HuH-7.5 (cell line): ENCODE measurements around the gene MGLL.

Source experiments
- DNase-seq: peaks from one replicate; pipeline ENCODE4 v3.0.0; 2011; ENCODE audit warnings: low spot score

Gene MGLL

GRCh38 chr3:127788451-127788909 lies 33.8 kb downstream of the MGLL start:
- DNase-seq: no peak

- DNase-seq: no peak
Measured at GRCh38 chr3:127787571-127788365, 34.5 kb downstream of the MGLL start.

GRCh38 chr3:127787071-127787490 lies 35.2 kb downstream of the MGLL start:
- no peak for DNase-seq

GRCh38 chr3:127786353-127787070 lies 35.8 kb downstream of the MGLL start:
- DNase-seq: no peak

- no peak for DNase-seq
Measured at GRCh38 chr3:127785711-127786265, 36.5 kb downstream of the MGLL start.

- no peak for DNase-seq
Measured at GRCh38 chr3:127784865-127785710, 37.2 kb downstream of the MGLL start.

- DNase-seq: no peak
Measured at GRCh38 chr3:127784283-127784682, 38.0 kb downstream of the MGLL start.

GRCh38 chr3:127783642-127784160 lies 38.6 kb downstream of the MGLL start:
- no peak for DNase-seq

GRCh38 chr3:127783166-127783565 lies 39.1 kb downstream of the MGLL start:
- DNase-seq: no peak

- DNase-seq: no peak
Measured at GRCh38 chr3:127781411-127782001, 40.8 kb downstream of the MGLL start.

- DNase-seq: no peak
Measured at GRCh38 chr3:127780536-127781400, 41.5 kb downstream of the MGLL start.

- DNase-seq: no peak
Measured at GRCh38 chr3:127779747-127780146, 42.6 kb downstream of the MGLL start.

- DNase-seq: no peak
Measured at GRCh38 chr3:127777921-127778656, 44.2 kb downstream of the MGLL start.

- DNase-seq: no peak
Measured at GRCh38 chr3:127777332-127777731, 45.0 kb downstream of the MGLL start.

- DNase-seq: no peak
Measured at GRCh38 chr3:127776347-127776746, 46.0 kb downstream of the MGLL start.

GRCh38 chr3:127775398-127776109 lies 46.8 kb downstream of the MGLL start:
- no peak for DNase-seq

GRCh38 chr3:127774647-127775046 lies 47.7 kb downstream of the MGLL start:
- no peak for DNase-seq

- no peak for DNase-seq
Measured at GRCh38 chr3:127773752-127774395, 48.4 kb downstream of the MGLL start.
